Stimulated activated CD4-positive, alpha-beta T cell treated with anti-CD3 and anti-CD28 coated beads, Interleukin-1b, Interleukin-23, amount 100 ng/mL, for 1 hour (primary cell): ENCODE results near the gene TRPM3.
"Not testable (repeated sequence)": the region's sequence is repeated elsewhere in the genome, so short reads cannot be mapped to it uniquely, and the experiment has no call there.

Source experiments
- DNase-seq, 2 donors: peaks; one replicate each; pipeline ENCODE4 v3.0.0-alpha.2; 2020; ENCODE audit warnings: low read depth in 2 of 2

The TRPM3 gene

DNA sequence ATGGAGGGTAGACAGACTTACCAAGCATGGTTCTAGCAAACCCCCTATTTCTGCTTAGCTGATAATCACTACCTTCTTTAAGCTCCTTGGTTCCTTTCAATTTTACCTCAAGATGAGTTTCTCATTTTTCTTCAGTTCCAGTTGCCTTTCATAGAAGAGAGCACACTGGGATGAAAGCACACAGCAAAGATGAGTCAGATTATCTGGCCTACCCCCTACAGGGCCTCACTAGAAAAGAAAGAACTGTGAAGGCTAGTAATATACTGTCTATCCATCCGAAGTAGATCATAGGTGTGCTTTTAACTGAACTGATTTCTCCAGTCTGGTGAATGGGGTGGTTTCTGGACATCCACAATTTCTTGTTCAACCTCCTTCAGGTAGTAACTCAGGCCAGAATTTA, 122.5 kb downstream of the TRPM3 start:
- DNase-seq: no peak

DNA sequence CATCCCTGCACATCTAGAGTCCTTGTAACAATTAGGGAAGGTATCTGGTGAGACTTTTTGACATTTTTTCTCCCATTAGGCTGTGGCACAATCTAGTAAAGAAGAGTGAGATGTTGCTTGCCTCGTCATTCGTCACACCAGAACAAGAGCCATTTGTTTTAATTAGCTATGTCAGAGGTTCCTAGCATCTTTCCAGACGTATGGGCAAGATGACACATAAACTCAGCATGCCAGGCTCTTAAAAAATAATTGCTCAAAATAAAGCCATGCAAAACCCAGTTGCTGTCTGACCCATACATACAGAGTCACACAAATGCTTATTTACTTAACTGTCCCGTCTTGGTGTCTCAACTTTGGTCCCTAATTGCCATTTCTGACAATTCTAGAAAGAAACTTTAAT, 125.9 kb downstream of the TRPM3 start:
- no peak for DNase-seq

DNA sequence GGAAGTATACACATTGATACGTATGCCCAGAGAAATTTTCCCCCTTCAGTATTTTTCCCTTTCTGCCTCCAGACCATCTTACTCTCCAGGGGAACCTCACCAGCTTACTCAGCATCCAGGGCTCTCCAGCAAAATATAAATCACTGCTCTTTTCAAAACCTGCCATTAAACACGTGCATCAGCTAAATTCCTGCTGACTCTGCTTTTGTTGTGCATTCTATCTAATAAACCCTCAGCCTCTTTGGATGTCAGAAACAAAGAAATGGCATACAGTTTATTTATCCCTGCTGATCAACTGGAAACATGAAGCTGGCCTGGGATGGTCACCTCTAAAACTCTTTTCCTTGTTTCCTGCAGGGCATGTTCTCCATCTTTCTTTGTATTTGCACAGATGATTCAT, 126.8 kb downstream of the TRPM3 start:
- no peak for DNase-seq

DNA sequence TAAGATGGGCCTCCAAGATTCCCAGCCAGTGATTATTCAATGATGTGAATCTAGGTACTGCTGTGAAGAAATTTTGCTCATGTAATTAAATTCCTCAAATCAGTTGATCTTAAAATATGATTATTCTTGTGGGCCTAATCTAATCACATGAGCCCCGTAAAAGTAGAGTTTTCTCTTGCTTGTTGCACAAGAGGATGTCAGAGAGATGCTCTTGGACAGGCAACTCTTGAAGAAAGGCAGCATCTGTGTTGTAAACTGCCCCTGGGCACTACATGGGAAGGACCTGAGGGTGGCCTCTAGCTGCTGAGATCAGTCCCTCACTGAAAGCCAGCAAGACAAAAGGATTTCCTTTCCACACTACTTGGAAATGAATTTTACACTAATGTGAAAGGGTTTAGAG, 132.9 kb downstream of the TRPM3 start:
- no peak for DNase-seq

DNA sequence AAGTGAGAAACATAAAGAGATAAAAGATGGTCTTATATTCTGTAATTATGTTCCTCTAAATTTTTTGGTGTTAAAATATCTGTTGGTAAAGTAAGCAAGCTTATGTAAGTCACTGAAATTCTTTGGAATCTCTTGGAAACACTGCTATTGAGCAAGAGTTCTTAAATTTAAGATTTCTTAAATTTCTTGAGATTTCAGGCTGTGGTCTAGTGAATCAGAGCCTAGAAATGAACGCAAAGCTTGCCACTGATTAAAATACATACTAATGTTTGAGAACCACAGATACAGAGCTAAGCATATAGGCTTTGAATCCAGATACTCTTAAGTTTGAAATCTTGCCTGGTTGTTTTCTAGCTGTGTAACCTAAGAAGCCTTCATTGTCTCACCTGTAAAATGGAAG, 133.4 kb downstream of the TRPM3 start:
- DNase-seq: no peak

DNA sequence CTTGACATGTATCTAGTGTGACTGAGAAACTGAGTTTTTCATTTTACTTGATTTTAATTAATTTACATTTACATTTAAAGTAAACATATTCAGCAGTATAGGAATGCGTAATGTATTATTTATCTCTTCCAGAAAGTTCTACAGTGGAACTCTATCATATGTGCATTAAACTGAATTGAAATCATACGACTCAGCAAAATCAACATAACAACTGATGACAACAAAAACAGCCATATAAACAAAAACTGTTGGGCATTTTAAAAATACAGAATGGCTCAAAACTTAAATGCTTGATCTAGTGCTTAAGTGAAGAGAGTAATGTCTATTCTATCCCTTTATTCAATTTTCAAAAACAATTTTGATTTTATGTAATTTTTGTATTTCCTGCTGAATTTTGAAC, 134.4 kb downstream of the TRPM3 start:
- DNase-seq: no peak

DNA sequence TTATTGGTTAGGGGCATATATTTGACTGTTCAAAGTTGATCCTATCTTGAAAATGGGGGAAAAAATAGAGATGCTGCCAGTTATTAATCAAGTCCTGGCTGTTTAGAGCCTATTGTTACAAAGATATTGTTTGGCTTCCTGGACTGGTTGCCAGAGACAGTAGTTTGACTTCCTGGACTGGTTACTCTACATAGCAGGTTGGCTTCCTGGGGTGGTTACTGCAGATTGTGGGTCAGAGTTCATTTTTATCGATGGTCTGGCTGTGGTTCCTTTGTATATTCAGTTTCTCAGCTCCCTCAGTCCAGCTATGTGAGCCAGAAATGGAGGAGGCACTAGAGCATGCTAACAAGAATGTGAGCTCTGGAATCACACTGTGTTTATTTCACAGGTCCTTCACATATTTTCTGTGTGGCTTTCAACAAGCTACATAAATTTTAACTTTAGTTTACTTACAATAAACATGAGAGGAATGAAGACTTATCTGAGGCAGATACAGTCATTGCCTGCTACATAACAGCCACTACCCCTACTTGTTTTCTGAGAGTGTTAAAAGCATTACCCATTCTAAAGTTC, 137.6 kb downstream of the TRPM3 start:
- DNase-seq: no peak

DNA sequence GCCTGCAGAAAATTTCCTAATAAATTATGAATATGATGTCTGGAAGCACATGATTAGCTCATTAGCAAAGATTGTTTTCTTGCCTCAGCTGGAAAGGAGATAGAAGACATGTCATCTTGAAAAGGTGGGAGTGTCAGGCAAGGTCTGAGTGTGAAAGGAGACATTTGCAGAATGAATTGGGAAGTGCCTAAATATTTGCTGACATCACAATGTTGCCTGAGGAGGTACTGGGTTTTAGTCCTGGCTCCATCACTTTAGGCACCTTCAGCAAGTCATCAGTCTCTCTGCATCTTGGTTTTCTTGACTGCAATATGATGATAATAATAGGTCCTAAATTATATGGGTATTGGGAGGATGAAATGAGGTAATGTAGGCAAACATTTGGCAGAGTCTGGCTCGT, 140.1 kb downstream of the TRPM3 start:
- no peak for DNase-seq

DNA sequence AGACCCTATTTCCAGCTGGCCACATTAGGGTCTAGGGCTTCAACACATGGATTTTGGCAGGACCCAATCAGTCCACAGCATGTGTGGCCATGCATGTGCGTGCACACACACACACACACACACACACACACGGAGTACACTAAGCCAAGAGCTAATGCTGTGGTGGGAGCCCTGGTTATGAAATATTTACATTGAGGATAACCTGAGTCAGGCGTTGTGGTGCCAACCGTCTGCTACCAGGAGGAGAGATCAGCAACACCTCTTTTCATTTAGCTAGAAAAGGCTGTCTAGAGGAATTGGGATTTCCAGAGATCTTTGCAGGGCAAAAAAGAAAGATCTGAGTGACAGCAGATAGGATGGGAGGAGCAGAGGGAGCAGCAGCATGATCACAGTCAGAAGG, 141.5 kb downstream of the TRPM3 start:
- DNase-seq: no peak

DNA sequence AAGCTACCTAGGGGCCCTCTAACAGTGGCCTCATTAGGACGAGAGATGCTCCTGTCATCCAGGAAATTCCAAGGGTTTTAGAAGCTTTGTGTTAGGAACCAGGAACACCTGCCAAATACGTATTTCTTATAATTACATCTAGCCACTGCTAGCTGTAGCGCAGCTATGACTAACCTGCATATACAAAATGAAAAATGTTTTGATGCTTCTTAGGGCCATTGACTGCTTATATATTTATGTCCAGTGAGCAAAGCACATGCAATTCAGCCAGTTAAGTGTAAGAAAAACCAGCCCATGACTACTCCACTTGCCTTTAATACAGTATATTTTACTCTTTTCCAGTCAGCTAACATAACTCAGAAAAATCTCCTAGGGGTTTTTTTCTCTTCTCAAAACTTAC, 143.3 kb downstream of the TRPM3 start:
- DNase-seq: no peak

DNA sequence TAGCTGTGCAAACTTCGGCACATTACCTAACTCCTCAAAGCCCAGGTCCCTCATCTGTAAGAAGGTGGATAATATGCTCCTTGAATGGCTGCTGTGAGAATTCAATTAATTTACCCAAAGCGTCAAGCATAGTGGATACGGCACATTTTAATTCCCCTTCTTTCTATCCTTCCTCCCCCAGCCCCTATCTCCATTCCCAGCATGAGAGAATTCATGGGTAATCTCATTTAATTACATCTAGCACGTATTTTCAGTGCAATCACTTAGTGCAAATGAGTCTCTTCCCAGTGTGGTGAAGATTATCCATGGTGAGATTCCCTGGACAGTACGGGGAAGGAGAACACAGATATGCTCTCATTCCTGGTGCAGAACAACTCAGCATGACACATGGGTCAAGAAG, 145.6 kb downstream of the TRPM3 start:
- DNase-seq: no peak

DNA sequence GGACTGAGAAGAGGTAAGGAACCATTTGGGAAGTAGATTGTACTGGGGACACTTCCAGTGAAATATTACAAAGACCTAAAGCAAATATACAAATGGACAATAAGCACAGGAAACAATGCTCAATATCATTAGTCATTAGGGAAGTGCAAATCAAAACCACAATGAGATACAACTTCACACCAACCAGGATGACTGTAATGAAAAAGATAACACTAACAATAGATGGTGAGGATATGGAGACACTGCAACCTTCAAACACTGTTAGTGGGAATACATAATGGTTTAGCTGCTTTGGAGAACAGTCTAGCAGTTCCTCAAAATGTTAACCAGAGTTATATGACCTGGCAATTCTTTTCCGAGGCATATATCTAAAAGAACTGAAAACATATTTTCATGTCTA, 149.7 kb downstream of the TRPM3 start:
- DNase-seq: no peak

DNA sequence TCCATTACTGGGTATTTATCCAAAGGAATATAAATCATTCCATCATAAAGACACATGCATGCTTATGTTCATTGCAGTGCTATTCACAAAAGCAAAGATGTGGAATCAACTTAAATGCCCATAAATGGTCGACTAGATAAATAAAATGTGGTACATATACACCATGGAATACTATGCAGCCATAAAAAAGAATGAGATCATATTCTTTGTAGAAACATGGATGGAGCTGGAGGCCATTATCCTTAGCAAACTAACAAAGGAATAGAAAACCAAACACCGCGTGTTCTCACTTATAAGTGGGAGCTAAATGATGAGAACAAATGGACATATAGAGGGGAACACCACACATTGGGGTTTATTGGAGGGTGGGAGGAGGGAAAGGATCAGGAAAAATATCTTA, 155.0 kb downstream of the TRPM3 start:
- DNase-seq: not testable (repeated sequence)

DNA sequence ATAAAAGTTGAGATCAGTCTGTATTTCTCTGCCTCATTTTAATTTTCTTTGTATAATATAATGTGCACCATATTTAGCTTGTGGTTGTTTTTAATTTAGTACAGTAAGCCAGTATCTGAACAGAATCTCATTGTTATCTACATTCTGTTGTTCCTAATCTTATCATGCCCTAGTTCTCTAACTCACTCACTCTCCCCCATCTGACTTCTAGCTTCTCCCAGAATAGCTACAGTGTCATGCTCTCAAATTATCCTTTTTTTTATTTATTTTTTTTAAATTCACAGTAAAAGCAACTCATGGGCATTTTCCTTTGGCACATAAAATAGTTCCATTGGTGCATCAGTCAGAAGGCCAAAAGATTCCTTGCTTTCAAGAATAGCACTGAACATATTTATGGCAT, 156.6 kb downstream of the TRPM3 start:
- DNase-seq: no peak

DNA sequence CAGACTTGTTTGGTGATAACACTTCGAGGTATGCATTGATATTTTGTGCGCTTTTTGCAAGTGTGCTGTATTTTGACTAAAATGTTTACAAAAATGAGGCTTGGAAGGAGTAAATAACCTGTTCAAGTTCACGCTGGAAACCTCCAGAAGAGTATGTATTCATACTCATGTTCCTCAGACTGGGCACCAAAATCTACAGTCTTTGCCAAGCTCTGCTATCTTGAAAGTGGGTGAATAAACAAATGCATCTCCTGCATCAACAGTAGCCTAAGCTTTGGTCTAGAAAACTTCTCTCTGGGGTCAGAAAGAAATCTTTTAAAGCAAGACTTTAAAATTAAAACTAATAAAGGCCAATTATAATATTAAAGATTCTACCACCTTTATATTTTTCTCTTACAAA, 157.9 kb downstream of the TRPM3 start:
- no peak for DNase-seq

DNA sequence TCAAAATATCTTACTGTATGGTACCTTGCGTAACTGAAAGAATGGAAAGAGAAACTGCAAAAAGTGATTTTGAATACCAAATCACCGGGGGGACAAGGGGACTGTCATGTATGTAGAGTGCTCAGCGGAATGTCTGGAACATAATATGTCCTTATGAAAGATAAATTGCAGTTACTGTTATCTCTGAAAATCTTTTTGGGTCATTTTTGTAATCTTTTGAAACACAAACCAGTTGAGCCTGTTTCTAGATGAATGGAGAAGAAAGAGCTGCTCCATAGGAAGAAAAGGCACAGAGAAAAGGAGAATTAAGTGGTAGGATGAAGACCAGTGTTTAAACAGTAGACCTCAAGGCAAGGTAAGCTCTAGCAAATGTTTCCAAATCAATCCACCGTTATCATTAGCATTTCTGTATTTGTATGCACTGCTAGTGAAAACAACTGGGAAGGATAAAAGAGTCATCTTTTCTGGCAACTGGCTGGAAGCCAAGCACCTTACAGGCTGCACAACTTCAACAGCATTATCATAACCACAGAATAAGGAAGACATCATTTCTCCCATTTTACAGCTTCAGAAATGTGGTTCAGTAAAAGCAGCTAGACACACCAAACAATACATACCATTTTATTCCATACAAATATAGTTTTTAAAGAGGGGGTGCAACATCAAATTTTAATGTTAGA, 158.5 kb downstream of the TRPM3 start:
- DNase-seq: no peak

DNA sequence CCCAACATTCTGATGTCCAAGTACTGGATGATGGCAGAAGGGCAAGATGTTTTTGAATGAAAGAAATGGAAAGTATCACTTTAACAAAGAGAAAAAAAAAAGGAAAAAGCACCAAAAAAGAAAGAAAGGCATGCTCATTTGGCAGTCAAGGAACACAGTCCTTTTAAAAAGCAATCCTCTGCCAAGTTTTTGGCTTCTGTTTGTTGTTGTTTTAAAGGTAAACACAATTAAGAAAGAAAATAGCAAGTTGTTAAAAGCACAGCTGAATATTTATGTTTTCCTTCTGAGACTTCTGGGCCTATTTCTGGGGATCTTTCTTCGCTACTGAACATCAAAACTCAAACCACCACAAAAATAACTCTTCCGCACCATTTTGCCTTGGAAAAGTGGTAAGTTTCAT, 162.1 kb downstream of the TRPM3 start:
- no peak for DNase-seq

DNA sequence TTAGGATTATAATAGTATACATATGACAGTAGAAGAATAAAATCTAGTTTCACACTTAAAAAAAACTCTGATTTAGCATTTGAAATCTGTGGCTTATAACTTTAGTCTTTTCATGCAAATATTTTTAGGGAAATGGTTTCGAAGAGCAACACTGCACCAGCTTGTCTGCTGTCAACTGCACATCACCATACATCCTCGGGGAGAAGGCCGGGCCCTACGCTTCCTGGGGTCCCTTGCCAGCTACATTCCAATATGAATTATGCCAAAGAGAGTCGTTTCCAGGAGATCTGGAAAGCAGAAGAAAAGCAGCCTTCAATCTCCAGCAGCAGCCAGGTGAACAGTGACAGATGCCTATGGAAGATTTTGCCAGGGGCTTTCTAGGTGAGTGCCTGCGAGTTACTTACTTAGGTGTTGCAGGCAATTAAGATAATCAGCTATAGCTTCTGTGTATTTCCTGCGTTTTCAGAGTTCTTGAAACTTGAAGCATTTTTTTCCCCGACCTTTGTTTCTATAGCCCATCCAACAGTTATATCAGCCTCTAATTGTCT, 166.8 kb downstream of the TRPM3 start:
- no peak for DNase-seq

DNA sequence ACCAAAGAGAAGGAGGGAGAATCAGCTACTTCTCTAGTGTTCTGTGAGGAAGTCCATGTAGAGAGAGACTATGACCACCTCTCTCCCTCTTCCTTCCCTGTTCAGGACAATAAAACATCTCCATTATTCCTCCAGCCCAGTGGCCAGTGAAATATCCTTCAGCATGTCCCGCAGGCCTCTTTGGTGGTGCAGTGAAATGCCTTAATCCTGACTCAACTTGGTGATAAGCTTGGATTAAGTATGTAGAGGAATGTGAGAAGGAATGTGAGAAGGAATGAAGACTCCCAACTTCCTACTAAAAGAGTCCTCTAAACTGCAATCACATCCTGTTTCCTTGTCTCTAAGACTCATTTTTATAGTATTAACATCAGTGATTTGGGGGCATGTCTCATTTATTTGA, 167.3 kb downstream of the TRPM3 start:
- no peak for DNase-seq

DNA sequence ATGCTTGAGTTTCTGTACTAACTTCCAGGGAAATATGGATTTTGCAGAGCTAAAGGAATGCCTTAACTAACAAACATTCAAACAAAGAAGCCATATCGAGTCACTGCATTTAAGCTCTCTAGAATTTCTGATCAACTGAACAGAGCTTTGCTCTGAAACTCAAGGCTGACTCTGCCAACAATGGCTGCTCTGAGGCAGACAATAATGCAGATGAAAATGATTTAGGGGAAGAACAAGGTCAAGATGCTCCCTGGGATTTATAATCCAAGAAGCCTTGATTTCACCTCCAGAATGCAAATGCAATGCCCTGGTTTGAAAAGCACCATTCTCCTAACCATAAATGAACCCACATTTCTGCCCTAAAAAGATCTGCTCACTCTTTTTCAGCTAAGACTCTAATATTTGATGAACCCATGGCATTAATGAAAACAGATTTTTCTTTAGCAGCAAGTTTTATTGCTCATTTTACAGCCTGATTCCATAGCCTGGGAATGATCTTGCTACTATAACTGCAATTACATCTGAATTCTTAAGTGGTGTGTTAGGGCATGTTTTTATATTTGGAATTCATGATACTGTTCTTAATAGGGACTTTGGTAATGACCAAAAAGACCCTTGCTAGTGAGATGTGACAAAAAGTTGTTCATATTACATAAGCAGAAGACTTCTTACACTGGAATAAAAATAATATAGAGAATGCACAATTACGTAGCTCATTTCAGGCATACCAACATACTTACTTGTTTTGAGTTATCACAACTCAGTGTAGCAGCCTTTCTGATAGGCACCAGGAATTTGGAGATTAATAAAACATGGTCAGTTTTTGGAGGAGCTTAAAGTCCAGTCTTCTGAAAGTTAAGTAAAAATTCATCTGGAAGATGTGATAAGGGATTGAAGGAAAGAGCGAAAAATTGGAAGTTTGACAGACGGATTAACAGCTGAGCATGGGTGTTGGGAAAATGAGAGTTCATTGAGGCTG, 169.4 kb downstream of the TRPM3 start:
- DNase-seq: no peak

DNA sequence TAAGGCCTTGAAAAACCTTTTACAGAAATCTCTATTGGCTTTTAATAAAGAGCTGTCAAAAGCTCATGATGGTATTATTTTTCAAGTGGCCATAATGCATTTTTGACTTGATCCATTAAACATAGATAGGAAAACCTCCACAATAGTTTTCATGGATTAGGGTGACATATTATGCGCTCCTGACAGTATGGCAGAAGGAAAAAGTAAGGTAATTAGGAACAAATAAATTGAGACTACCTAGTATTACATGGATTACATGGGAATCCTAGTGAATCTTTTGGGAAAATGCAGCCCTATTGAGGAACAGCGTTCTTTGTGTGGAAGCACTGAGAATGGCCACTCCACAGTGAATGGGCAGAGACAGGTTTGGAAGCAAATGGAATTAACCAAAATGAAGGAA, 171.2 kb downstream of the TRPM3 start:
- no peak for DNase-seq

DNA sequence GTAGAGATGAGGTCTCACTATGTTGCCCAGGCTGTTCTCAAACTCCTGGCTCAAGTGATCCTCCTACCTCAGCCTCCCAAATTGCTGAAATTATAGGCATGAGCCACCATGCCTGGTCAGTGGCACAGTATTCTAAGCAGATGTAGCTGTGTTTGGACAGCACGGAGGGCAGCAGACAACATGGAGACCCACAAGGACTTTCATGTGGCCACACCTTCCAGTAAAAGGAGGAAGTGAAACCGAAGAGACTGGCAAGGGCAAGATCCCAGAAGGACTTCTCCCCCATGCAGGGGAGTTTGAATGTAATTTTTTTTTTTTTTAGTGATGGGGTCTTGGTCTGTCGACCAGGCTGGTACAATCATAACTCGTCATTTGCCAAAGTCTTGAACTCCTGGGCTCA, 172.2 kb downstream of the TRPM3 start:
- DNase-seq: no peak

DNA sequence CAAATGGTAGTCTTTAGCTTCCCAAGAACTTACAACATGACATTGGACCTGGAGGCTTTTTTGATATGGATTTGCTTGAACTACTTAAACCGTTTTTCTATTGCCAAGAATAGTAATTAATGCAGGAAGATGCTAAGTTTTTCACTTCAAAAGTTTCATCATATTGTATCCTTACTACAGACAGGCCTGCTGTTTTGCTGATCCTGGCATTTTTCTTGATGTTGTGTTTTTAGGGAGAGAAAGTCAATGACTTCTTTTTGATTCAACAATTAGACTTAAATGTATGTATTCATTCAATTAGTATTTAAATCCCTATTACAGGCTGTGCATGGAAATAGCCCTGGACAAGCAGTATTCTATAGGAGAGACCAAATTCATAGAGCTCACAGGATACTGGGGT, 172.7 kb downstream of the TRPM3 start:
- DNase-seq: no peak
